HL-60 (cell line): Measurements from ENCODE around the gene PTGES2.

Experiments used
- DNase-seq, 2 experiments: peaks; one replicate each; pipeline ENCODE4 v3.0.0-alpha.2; 2010 to 2020; ENCODE audit warnings: low read depth in 1 of 2, low spot score in 1 of 2
- H3K27ac ChIP-seq: fragments of 250-450 bp; sonication (Bioruptor Pico); replicated peaks from 2 replicates; pipeline ENCODE4 v1.5.1; 2020; ENCODE audit warnings: mild to moderate bottlenecking, moderate library complexity
- H3K27me3 ChIP-seq: fragments of 250-450 bp; sonication (Bioruptor Pico); 2 replicates; pipeline ENCODE4 v1.5.1; 2021; ENCODE audit warnings: mild to moderate bottlenecking, moderate library complexity; ENCODE audit not compliant: insufficient read depth, poor library complexity, severe bottlenecking
- H3K4me3 ChIP-seq: replicated peaks from 2 replicates; pipeline ENCODE4 v1.5.1; 2011; ENCODE audit warnings: mild to moderate bottlenecking, control low read depth, low read length; ENCODE audit not compliant: insufficient read depth
- GABPA ChIP-seq: IDR thresholded peaks from 2 replicates; pipeline ENCODE4 v1.6.1; 2012; ENCODE audit warnings: low read depth
- POLR2AphosphoS5 ChIP-seq: IDR thresholded peaks from 2 replicates; pipeline ENCODE4 v1.6.1; 2012; ENCODE audit warnings: low read depth
- SPI1 ChIP-seq: IDR thresholded peaks from 2 replicates; pipeline ENCODE4 v1.6.1; 2012; ENCODE audit warnings: low read depth, mild to moderate bottlenecking, borderline replicate concordance
- TF ChIP-seq, protein P1 (sequence below): IDR thresholded peaks from 2 replicates; pipeline ENCODE4 v1.6.1; 2012; ENCODE audit warnings: low read depth; ENCODE audit not compliant: insufficient replicate concordance
- TF ChIP-seq, protein P2 (sequence below): IDR thresholded peaks from one replicate; pipeline ENCODE4 v1.5.1; 2011; ENCODE audit warnings: low read length, control low read depth, inconsistent platforms; ENCODE audit not compliant: insufficient read depth

PTGES2 gene

GRCh38 chr9:128087262-128087661, 40.3 kb downstream of the PTGES2 start:
- H3K4me3 ChIP-seq: no peak overlapping the region
- H3K27me3 ChIP-seq: no peaks in the 10 kb centered on the region
- TF ChIP-seq GABPA: no peak
- TF ChIP-seq POLR2AphosphoS5: no peak
- TF ChIP-seq, protein P1, sequence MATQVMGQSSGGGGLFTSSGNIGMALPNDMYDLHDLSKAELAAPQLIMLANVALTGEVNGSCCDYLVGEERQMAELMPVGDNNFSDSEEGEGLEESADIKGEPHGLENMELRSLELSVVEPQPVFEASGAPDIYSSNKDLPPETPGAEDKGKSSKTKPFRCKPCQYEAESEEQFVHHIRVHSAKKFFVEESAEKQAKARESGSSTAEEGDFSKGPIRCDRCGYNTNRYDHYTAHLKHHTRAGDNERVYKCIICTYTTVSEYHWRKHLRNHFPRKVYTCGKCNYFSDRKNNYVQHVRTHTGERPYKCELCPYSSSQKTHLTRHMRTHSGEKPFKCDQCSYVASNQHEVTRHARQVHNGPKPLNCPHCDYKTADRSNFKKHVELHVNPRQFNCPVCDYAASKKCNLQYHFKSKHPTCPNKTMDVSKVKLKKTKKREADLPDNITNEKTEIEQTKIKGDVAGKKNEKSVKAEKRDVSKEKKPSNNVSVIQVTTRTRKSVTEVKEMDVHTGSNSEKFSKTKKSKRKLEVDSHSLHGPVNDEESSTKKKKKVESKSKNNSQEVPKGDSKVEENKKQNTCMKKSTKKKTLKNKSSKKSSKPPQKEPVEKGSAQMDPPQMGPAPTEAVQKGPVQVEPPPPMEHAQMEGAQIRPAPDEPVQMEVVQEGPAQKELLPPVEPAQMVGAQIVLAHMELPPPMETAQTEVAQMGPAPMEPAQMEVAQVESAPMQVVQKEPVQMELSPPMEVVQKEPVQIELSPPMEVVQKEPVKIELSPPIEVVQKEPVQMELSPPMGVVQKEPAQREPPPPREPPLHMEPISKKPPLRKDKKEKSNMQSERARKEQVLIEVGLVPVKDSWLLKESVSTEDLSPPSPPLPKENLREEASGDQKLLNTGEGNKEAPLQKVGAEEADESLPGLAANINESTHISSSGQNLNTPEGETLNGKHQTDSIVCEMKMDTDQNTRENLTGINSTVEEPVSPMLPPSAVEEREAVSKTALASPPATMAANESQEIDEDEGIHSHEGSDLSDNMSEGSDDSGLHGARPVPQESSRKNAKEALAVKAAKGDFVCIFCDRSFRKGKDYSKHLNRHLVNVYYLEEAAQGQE: no peak
- TF ChIP-seq, protein P2, sequence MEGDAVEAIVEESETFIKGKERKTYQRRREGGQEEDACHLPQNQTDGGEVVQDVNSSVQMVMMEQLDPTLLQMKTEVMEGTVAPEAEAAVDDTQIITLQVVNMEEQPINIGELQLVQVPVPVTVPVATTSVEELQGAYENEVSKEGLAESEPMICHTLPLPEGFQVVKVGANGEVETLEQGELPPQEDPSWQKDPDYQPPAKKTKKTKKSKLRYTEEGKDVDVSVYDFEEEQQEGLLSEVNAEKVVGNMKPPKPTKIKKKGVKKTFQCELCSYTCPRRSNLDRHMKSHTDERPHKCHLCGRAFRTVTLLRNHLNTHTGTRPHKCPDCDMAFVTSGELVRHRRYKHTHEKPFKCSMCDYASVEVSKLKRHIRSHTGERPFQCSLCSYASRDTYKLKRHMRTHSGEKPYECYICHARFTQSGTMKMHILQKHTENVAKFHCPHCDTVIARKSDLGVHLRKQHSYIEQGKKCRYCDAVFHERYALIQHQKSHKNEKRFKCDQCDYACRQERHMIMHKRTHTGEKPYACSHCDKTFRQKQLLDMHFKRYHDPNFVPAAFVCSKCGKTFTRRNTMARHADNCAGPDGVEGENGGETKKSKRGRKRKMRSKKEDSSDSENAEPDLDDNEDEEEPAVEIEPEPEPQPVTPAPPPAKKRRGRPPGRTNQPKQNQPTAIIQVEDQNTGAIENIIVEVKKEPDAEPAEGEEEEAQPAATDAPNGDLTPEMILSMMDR: no peak
- TF ChIP-seq SPI1: no peak
- no peak overlapping the region for H3K27ac ChIP-seq
- DNase-seq: no peak

- Histone ChIP-seq H3K27me3 (no peaks in the 10 kb centered on the region), H3K4me3 (no peak overlapping the region), H3K27ac (no peak overlapping the region)
- TF ChIP-seq POLR2AphosphoS5: no peak
- no peak for TF ChIP-seq SPI1
- TF ChIP-seq, protein P1: no peak
- TF ChIP-seq, protein P2: no peak
- no peak for TF ChIP-seq GABPA
- DNase-seq: no peak
Measured at GRCh38 chr9:128085943-128086342, 41.6 kb downstream of the PTGES2 start.

- Histone ChIP-seq H3K27ac (no peak overlapping the region), H3K4me3 (no peak overlapping the region), H3K27me3 (no peaks in the 10 kb centered on the region)
- TF ChIP-seq, protein P2: no peak
- TF ChIP-seq POLR2AphosphoS5: no peak
- no peak for DNase-seq
Measured at GRCh38 chr9:128084746-128085145, 42.8 kb downstream of the PTGES2 start.

- DNase-seq: no peak
- no peak overlapping the region for H3K4me3 ChIP-seq
- no peaks in the 10 kb centered on the region for H3K27me3 ChIP-seq
- no peak overlapping the region for H3K27ac ChIP-seq
- TF ChIP-seq POLR2AphosphoS5 (no peak), SPI1 (no peak), GABPA (no peak)
- TF ChIP-seq, protein P2: no peak
- TF ChIP-seq, protein P1: no peak
Measured at GRCh38 chr9:128082151-128082550, 45.4 kb downstream of the PTGES2 start.
